Left renal pelvis (tissue), 4 donors: ENCODE results near the gene C1QA. TPM values are rescaled to one million over a fixed set of nuclear protein-coding genes. Genes with fewer than 3 reads are reported as not detected.

Experiments used
- DNase-seq, 4 donors: peaks; one replicate each; pipeline ENCODE4 v3.0.0-alpha.2; 2013; ENCODE audit warnings: low read depth in 4 of 4, low spot score in 3 of 4
- polyA plus RNA-seq, 4 donors: library from polyadenylated mRNA; unstranded; fragments of 120-200 nt; gene quantifications; one replicate each; pipeline ENCODE4 v1.2.1, GENCODE V29; 2013; ENCODE audit not compliant: insufficient read length in 4 of 4

Gene C1QA
- polyA plus RNA-seq, 4 donors: 13.2 to 46.0 (median 15.8) TPM

- no peak for DNase-seq
Observed at GRCh38 chr1:22638476-22639234, 2.2 kb downstream of the C1QA start.

DNA sequence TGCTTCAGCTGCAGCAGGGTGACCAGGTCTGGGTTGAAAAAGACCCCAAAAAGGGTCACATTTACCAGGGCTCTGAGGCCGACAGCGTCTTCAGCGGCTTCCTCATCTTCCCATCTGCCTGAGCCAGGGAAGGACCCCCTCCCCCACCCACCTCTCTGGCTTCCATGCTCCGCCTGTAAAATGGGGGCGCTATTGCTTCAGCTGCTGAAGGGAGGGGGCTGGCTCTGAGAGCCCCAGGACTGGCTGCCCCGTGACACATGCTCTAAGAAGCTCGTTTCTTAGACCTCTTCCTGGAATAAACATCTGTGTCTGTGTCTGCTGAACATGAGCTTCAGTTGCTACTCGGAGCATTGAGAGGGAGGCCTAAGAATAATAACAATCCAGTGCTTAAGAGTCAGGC lies 2.9 kb downstream of the C1QA start:
- DNase-seq: no peak

- no peak for DNase-seq
Observed at GRCh38 chr1:22641247-22641646, 4.8 kb downstream of the C1QA start.

DNA sequence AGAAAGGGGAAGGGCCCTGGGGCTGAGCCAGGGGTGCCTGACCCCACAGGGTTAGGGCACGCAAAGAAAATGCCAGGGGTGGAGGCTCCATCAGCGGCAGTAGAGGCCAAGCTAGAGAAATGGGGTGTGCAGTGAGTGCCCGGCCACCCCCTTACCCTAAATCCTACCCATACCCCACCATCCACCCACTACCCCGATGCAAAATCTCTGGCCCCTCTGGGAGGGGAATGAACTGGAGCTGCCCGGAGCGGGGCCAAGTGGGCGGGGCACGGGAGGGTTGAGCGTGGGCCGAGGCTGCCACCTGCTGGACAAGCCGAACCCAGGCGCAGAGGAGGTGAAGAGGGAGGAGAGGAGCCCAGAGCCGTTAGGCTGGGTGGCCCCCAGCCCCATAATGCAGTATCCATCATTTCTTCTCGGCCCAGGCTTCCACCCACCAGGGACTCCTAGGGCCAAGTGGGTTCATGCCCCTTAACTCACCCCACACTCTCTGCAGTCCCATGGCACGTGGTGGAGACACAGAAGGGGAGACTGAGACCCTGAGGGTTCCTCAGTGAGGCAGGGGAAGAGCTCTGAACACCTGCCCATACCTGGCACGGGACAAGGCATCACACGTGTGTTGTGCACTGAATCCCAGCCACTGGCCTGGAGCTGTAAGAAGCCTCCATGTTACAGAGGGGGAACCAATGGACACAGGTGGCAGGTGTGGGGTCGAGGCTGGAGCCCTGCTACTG lies 5.6 kb downstream of the C1QA start:
- peak in 2 of 4 donors; percentile 27 to 31 for DNase-seq

- DNase-seq: no peak
Observed at GRCh38 chr1:22643381-22643780, 7.0 kb downstream of the C1QA start, which contains the start of gene C1QC. Gene C1QC (plus strand): TSS chr1:22643633. CDS start chr1:22644024, 391 bp downstream.

- no peak for DNase-seq
Observed at GRCh38 chr1:22643928-22644327, 7.5 kb downstream of the C1QA start.

GRCh38 chr1:22645931-22646330 lies 9.5 kb downstream of the C1QA start:
- DNase-seq: no peak

- no peak for DNase-seq
Observed at GRCh38 chr1:22646384-22646783, 10.0 kb downstream of the C1QA start.

DNA sequence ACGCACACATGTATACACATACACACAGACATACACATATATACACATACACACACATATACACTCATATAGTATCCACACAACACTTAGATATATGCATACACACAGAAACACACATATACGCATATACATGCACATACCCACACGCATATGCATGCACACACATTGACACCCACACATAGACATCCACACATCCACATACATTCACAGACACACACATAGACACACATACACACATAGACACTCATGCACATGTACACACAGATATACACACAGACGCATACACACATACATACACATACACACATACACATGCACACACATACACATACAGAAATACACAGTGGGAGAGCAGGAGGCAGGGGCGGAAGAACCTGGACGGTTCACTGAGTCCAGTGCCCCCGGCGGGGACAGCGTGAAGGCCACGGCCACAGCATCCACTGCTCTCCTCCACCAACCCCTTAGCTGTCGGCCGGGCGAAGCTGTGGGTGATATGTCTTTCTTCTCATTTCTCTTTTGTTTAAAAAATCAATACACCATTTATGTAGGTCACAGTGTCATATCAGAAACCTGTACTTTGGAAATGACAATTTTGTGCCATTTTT lies 13.8 kb downstream of the C1QA start:
- no peak for DNase-seq

DNA sequence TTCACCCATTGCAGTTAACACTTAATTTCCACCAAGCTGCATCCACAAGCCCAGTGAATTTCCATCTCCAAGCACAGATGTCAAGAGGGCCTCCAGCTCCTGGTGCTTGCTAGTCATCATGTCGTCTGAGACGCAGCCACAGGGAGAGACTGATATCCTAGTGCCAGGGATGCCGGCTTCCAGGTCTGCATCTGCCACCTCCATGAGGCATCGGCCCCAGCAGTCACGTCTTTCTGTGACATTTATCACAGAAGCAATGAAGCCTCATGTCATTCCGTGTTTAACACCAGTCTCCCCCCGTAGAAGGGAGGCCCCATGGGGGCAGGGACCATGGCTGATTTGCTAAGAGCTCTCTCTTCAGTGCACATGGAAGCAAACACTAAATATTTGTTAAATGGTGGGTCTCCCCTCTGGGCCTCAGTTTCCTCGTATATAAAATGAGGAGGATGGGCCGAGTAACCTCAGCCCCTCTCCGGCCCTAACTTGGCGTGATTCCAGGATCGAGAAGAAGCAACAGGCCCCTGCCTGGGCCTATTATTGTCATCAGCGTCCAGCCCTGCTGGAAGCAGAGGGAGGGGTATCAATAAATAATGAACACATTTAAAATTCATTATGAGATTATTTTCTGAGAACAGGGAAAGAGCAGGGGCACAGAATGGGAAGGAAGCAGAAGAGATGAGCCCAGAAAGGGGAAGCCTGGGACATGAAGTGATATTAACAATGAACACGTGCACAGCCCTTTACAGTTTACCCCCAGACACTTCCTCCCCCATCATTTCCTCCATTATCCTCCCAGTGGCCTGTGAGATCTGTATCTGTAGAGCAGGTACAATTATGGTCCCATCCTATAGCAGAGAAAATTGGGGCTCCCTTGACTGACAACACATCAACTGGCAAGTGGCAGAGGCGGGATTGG lies 15.8 kb downstream of the C1QA start:
- DNase-seq: no peak

DNA sequence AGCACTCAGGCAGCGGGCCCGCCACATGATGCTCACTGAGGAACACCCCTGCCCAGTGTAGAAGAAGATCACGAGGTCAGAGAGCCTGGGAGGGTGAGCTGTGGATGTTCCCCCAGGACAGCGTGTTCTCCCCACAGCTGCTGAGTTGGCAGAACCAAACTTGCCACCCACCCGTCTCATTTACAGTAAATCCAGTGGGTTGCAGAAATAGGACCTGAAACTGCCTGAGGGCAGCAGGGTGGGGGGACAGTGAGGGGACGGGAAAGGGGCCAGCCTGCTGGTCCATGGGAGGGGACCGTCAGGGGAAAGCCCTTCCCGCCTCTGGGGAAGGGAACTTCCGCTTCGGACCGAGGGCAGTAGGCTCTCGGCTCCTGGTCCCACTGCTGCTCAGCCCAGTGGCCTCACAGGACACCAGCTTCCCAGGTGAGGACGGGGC lies 16.5 kb downstream of the C1QA start, which contains the start of gene C1QB:
TSS of gene C1QB (plus strand) at position 356 of the 436 bp plus-strand sequence. CDS start 6,227 bp downstream, outside the sequence.
- no peak for DNase-seq

GRCh38 chr1:22654692-22655091 lies 18.3 kb downstream of the C1QA start:
- DNase-seq: no peak

- DNase-seq: no peak
Observed at GRCh38 chr1:22658385-22659163, 22.1 kb downstream of the C1QA start.

GRCh38 chr1:22660716-22661241 lies 24.4 kb downstream of the C1QA start:
- DNase-seq: no peak

DNA sequence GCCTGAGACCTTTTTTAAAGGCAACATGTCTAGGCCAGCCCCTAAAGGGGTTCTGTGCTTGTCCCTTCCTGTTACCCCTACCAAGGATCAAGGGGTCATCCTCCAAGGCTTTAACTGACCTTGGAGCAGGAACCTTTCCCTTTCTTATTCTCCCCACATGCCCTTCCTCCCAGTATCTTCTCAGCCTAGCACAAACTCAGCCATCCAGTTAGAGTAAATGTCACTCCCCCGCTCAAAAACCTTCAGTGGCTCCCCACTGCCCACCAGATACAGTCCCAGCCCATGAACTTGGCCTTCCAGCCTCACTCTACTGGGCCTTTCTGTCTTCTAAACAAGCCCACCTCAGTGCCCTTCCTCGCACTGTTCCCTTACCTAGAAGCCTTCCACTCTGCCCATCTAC lies 25.5 kb downstream of the C1QA start:
- no peak for DNase-seq

DNA sequence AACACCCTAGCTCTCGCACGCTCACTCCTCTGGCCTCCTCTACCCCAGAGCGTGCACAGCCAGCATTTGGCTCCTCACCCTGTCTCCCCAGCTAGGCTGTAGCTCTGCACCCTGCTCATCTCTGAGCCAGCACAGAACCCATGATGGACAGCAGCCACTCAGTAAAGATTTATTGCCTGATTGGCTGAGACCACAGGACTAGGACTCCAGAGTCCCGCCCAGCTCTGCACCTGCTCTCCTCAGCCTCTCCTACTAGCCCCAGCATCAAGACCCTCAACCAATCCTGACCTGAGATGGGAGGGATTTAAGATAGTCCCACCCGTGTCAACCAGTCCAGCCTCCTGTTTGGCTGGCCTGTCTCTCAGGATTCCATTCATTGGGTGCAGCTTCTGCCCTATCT lies 25.9 kb downstream of the C1QA start:
- no peak for DNase-seq

GRCh38 chr1:22662986-22663408 lies 26.6 kb downstream of the C1QA start:
- no peak for DNase-seq

GRCh38 chr1:22665752-22666151 lies 29.3 kb downstream of the C1QA start:
- DNase-seq: peak in 1 of 4 donors; percentile 42

- DNase-seq: no peak
Observed at GRCh38 chr1:22666412-22666811, 30.0 kb downstream of the C1QA start.
